HG03354 (cell line): ENCODE measurements around the gene MIB2.
"Not testable (repeated sequence)": the region's sequence is repeated elsewhere in the genome, so short reads cannot be mapped to it uniquely, and the experiment has no call there.

ENCODE experiments used
- ATAC-seq: cut with Tn5 transposase; IDR thresholded peaks from one replicate; pipeline ENCODE4 v1.9.1; 2021; ENCODE audit warnings: mild to moderate bottlenecking; ENCODE audit not compliant: unreplicated experiment, poor library complexity, severe bottlenecking

MIB2 gene

GRCh38 chr1:1615256-1616044 lies at the start of gene MIB2:
MIB2 (plus strand) TSS chr1:1615500; CDS start chr1:1623453, 7,953 bp downstream.
- ATAC-seq, result peak; percentile 83

GRCh38 chr1:1567152-1567875 lies 48.0 kb upstream of the MIB2 start:
- no peak for ATAC-seq

GRCh38 chr1:1567891-1568291 lies 47.4 kb upstream of the MIB2 start:
- ATAC-seq, result no peak

- no peak for ATAC-seq
Measured at GRCh38 chr1:1569341-1569740, 46.0 kb upstream of the MIB2 start.

- peak; percentile 80 for ATAC-seq
Measured at GRCh38 chr1:1573843-1574720, 41.2 kb upstream of the MIB2 start.

GRCh38 chr1:1574721-1575537 lies 40.4 kb upstream of the MIB2 start, which contains the start of gene SSU72:
SSU72 (minus strand) TSS chr1:1574863; CDS start chr1:1574557, 306 bp downstream.
- peak; percentile 87 for ATAC-seq

GRCh38 chr1:1577367-1578011 lies 37.8 kb upstream of the MIB2 start:
- no peak for ATAC-seq

- no peak for ATAC-seq
Measured at GRCh38 chr1:1578371-1578940, 36.8 kb upstream of the MIB2 start.

GRCh38 chr1:1582585-1583346 lies 32.5 kb upstream of the MIB2 start:
- no peak for ATAC-seq

- ATAC-seq, result no peak
Measured at GRCh38 chr1:1583347-1584010, 31.8 kb upstream of the MIB2 start.

GRCh38 chr1:1591452-1591851 lies 23.8 kb upstream of the MIB2 start:
- ATAC-seq, result no peak

- ATAC-seq, result no peak
Measured at GRCh38 chr1:1593834-1594601, 21.3 kb upstream of the MIB2 start.

GRCh38 chr1:1594602-1595260 lies 20.6 kb upstream of the MIB2 start:
- no peak for ATAC-seq

- ATAC-seq, result not testable (repeated sequence)
Measured at GRCh38 chr1:1595341-1595740, 20.0 kb upstream of the MIB2 start.

- no peak for ATAC-seq
Measured at GRCh38 chr1:1596493-1597274, 18.6 kb upstream of the MIB2 start.
